HCT116 (cell line): ENCODE results near the gene ATXN1. TPM values are rescaled to one million over a fixed set of nuclear protein-coding genes. Genes with fewer than 3 reads are reported as not detected.

Experiments used
- ATAC-seq: fragments of 200-7000 bp; cut with Tn5 transposase; 2 replicates; pipeline ENCODE4 v1.9.1; 2020; ENCODE audit warnings: mild to moderate bottlenecking, moderate library complexity
- BruUV-seq: library from RNA; stranded (reverse); fragments of 400-500 nt; replicated peaks from 2 replicates; lab custom pipeline; 2021; lab: Mats Ljungman, UMichigan
- CTCF ChIA-PET: fragments of 300-600 bp; sonication (Branson Sonifier 250); formaldehyde crosslinking; loops from one replicate; lab custom pipeline; 2021; ENCODE audit warnings: antibody characterized with exemption; lab: Charles Lee
- POLR2A ChIA-PET: fragments of 300-600, 350-600 bp; sonication (Branson Sonifier 250); formaldehyde crosslinking; loops from one replicate; lab custom pipeline; 2021; ENCODE audit warnings: antibody characterized with exemption; lab: Charles Lee
- RAD21 ChIA-PET, 2 experiments: fragments of 300-600 bp; sonication (Branson Sonifier 250); formaldehyde crosslinking; loops; one replicate each; lab custom pipeline; 2023; ENCODE audit warnings: low total read pairs in 2 of 2; ENCODE audit not compliant: uncharacterized antibody in 2 of 2, unreplicated experiment in 2 of 2, low non-redundant PET in 1 of 2; lab: Charles Lee
- DNase-seq: peaks from one replicate; pipeline ENCODE4 v3.0.0-alpha.2; 2010; ENCODE audit warnings: low read depth, low spot score
- H2AFZ ChIP-seq: fragments of 200-600 bp; shearing (Covaris generic), sonication (generic); 2 replicates; pipeline ENCODE4 v1.6.1; 2017; ENCODE audit warnings: low read depth, mixed run types, mixed read lengths, antibody characterized with exemption, low read length; ENCODE audit not compliant: poor library complexity, severe bottlenecking
- H3K27ac ChIP-seq: 2 replicates; pipeline ENCODE4 v1.5.1; 2012; ENCODE audit warnings: low read depth, low read length
- H3K27me3 ChIP-seq: fragments of 200-600 bp; sonication (generic); 2 replicates; pipeline ENCODE4 v1.6.1; 2016; ENCODE audit warnings: mixed run types, low read length, mixed read lengths; ENCODE audit not compliant: insufficient read depth
- H3K36me3 ChIP-seq, 2 experiments: fragments of 200-500 bp in 1 of 2; fragments of 200-600 bp in 1 of 2; sonication (Bioruptor generic) in 1 of 2; sonication (generic) in 1 of 2; 2 replicates each; pipeline versions ENCODE4 v1.5.1 to v1.6.1; 2014 to 2016; ENCODE audit warnings: low read length in 2 of 2, inconsistent platforms in 1 of 2, mixed read lengths in 1 of 2, mixed run types in 1 of 2; ENCODE audit not compliant: insufficient read depth in 2 of 2, control insufficient read depth in 1 of 2
- H3K4me1 ChIP-seq, 2 experiments: fragments of 200-600 bp in 1 of 2; sonication (generic) in 1 of 2; 2 replicates each; pipeline versions ENCODE4 v1.5.1 to v1.6.1; 2012 to 2017; ENCODE audit warnings: low read length in 2 of 2, inconsistent platforms in 1 of 2, mild to moderate bottlenecking in 1 of 2, mixed read lengths in 1 of 2, mixed run types in 1 of 2, moderate library complexity in 1 of 2; ENCODE audit not compliant: insufficient read depth in 2 of 2, control insufficient read depth in 1 of 2
- H3K4me2 ChIP-seq: fragments of 200-600 bp; sonication (generic); 2 replicates; pipeline ENCODE4 v1.6.1; 2017; ENCODE audit warnings: mixed run types, low read length, mixed read lengths
- H3K4me3 ChIP-seq, 2 experiments: fragments of 200-600 bp in 1 of 2; sonication (generic) in 1 of 2; replicated peaks in 1 of 2; 2 replicates each; pipeline ENCODE4 v1.5.1; 2011 to 2016; ENCODE audit warnings: low read length in 2 of 2, control low read depth in 1 of 2, low read depth in 1 of 2, mild to moderate bottlenecking in 1 of 2, mixed read lengths in 1 of 2, mixed run types in 1 of 2
- H3K79me2 ChIP-seq: fragments of 200-600 bp; sonication (generic); 2 replicates; pipeline ENCODE4 v1.6.1; 2017; ENCODE audit warnings: mild to moderate bottlenecking, mixed run types, low read length, moderate library complexity, mixed read lengths; ENCODE audit not compliant: insufficient read depth
- H3K9ac ChIP-seq: fragments of 200-600 bp; sonication (generic); 2 replicates; pipeline ENCODE4 v1.6.1; 2016; ENCODE audit warnings: low read length, mixed read lengths
- H3K9me2 ChIP-seq: fragments of 200-600 bp; sonication (generic), shearing (Covaris generic); 2 replicates; pipeline ENCODE4 v1.6.1; 2017; ENCODE audit warnings: mixed run types, mild to moderate bottlenecking, moderate library complexity; ENCODE audit not compliant: insufficient read depth
- H3K9me3 ChIP-seq, 2 experiments: fragments of 200-500 bp in 1 of 2; fragments of 200-600 bp in 1 of 2; sonication (Bioruptor generic) in 1 of 2; sonication (generic) in 1 of 2; 2 replicates each; pipeline ENCODE4 v1.6.1; 2014 to 2017; ENCODE audit warnings: low read length in 2 of 2, mixed read lengths in 2 of 2, inconsistent platforms in 1 of 2, low read depth in 1 of 2, mild to moderate bottlenecking in 1 of 2, mixed run types in 1 of 2, moderate library complexity in 1 of 2; ENCODE audit not compliant: control insufficient read depth in 1 of 2, insufficient read depth in 1 of 2
- H4K20me1 ChIP-seq: fragments of 200-600 bp; sonication (generic), shearing (Covaris generic); 2 replicates; pipeline ENCODE4 v1.6.1; 2017; ENCODE audit warnings: mixed run types, mild to moderate bottlenecking, moderate library complexity; ENCODE audit not compliant: insufficient read depth
- CEBPB ChIP-seq: IDR thresholded peaks from 2 replicates; pipeline ENCODE4 v1.6.1; 2012; ENCODE audit warnings: low read depth
- EZH2 ChIP-seq: fragments of 200-600 bp; sonication (generic); IDR thresholded peaks from 2 replicates; pipeline ENCODE4 v1.6.1; 2017; ENCODE audit warnings: antibody characterized with exemption, mixed run types
- FOSL1 ChIP-seq: IDR thresholded peaks from 2 replicates; pipeline ENCODE4 v1.6.1; 2012; ENCODE audit warnings: low read depth
- POLR2A ChIP-seq: IDR thresholded peaks from 2 replicates; pipeline ENCODE4 v1.7.0; 2011; ENCODE audit warnings: borderline replicate concordance; ENCODE audit not compliant: insufficient read depth, insufficient read length; ENCODE audit errors: extremely low read depth
- REST ChIP-seq: IDR thresholded peaks from 2 replicates; pipeline ENCODE4 v1.6.1; 2012; ENCODE audit warnings: low read depth
- SP1 ChIP-seq: IDR thresholded peaks from 2 replicates; pipeline ENCODE4 v1.6.1; 2012; ENCODE audit warnings: low read depth
- SRF ChIP-seq: IDR thresholded peaks from 2 replicates; pipeline ENCODE4 v1.6.1; 2012; ENCODE audit warnings: low read depth
- ZBTB33 ChIP-seq: IDR thresholded peaks from 2 replicates; pipeline ENCODE4 v1.6.1; 2011; ENCODE audit warnings: mild to moderate bottlenecking, low read length, moderate library complexity; ENCODE audit not compliant: insufficient replicate concordance; ENCODE audit errors: extremely low read depth
- ZNF274 ChIP-seq: fragments of 200-500 bp; sonication (Bioruptor generic); IDR thresholded peaks from 2 replicates; pipeline ENCODE4 v1.6.1; 2014; ENCODE audit warnings: mild to moderate bottlenecking, low read depth, low read length, inconsistent platforms
- intact Hi-C: fragments of 100-400 bp; cut with micrococcal nuclease; formaldehyde crosslinking; loops from 2 replicates; pipeline ENCODE4 v1.10.0; 2022
- total RNA-seq: library from RNA; stranded (reverse); gene quantifications from one replicate; pipeline ENCODE4 v1.2.1, GENCODE V29; 2021; ENCODE audit not compliant: unreplicated experiment

Gene ATXN1
- total RNA-seq, 1 experiment from 2014 or later: 21.0 TPM

- no peak for ATAC-seq
- Histone ChIP-seq H3K9me3 (no peaks in the 10 kb centered on the region), H3K9me2 (no peaks in the 10 kb centered on the region), H3K27ac (no peak overlapping the region), H3K79me2 (no peaks in the 10 kb centered on the region), H4K20me1 (no peaks in the 10 kb centered on the region), H2AFZ (no peak overlapping the region), H3K4me1 (no peaks in the 10 kb centered on the region), H3K4me3 (no peak overlapping the region)
- BruUV-seq: no TSS peak
- CTCF ChIA-PET: no interaction called here
- POLR2A ChIA-PET: interaction anchor here (0.6 kb wide), 1 partner anchor 134 kb away, joined by 3 read pairs; no protein-coding TSS in a partner anchor
- no peak for TF ChIP-seq POLR2A
- TF ChIP-seq EZH2: no peak
- TF ChIP-seq ZNF274: no peak
- TF ChIP-seq, all 23 proteins: peak for 0
- Histone ChIP-seq H3K9ac (no peak overlapping the region), H3K4me2 (no peak overlapping the region), H3K27me3 (no peaks in the 10 kb centered on the region), H3K36me3 (no peaks in the 10 kb centered on the region)
- RAD21 ChIA-PET: no interaction called here
- intact Hi-C loops: no loop called here
- no peak for DNase-seq
Measured at GRCh38 chr6:16592223-16592911, 168.9 kb downstream of the ATXN1 start.

- DNase-seq (no peak), ATAC-seq (no peak)
- Histone ChIP-seq H3K36me3 (no peaks in the 10 kb centered on the region), H3K9me3 (no peaks in the 10 kb centered on the region), H2AFZ (no peak overlapping the region), H3K4me1 (no peaks in the 10 kb centered on the region), H4K20me1 (no peaks in the 10 kb centered on the region), H3K27ac (no peak overlapping the region), H3K27me3 (no peaks in the 10 kb centered on the region), H3K9me2 (no peaks in the 10 kb centered on the region), H3K4me2 (no peak overlapping the region), H3K9ac (no peak overlapping the region), H3K4me3 (no peak overlapping the region), H3K79me2 (no peaks in the 10 kb centered on the region)
- RAD21 ChIA-PET: no interaction called here
- no peak for TF ChIP-seq CEBPB
- TF ChIP-seq SP1: no peak
- no peak for TF ChIP-seq ZBTB33
- no peak for TF ChIP-seq ZNF274
- TF ChIP-seq REST: no peak
- no peak for TF ChIP-seq FOSL1
- TF ChIP-seq SRF: no peak
- CTCF ChIA-PET: no interaction called here
- POLR2A ChIA-PET: no interaction called here
- intact Hi-C loops: no loop called here
- BruUV-seq: no TSS peak
Measured at GRCh38 chr6:16591396-16592222, 169.7 kb downstream of the ATXN1 start.
